H9 (cell line): ENCODE data around the gene SLC25A19. TPM values are rescaled to one million over a fixed set of nuclear protein-coding genes. Genes with fewer than 3 reads are reported as not detected.

Experiments
- DNase-seq: peaks from one replicate; pipeline ENCODE4 v3.0.0-alpha.2; 2017
- H2AFZ ChIP-seq: one replicate; pipeline ENCODE4 v1.6.1; 2013; ENCODE audit warnings: mild to moderate bottlenecking, low read length, control low read depth, moderate library complexity
- H2AK5ac ChIP-seq: 2 replicates; pipeline ENCODE4 v1.6.1; 2013; ENCODE audit warnings: low read length, control low read depth, mixed read lengths; ENCODE audit not compliant: insufficient read length
- H2BK120ac ChIP-seq: one replicate; pipeline ENCODE4 v1.6.1; 2013; ENCODE audit warnings: low read depth, mild to moderate bottlenecking, low read length, control low read depth, inconsistent platforms; ENCODE audit not compliant: poor library complexity, severe bottlenecking
- H2BK12ac ChIP-seq: 2 replicates; pipeline ENCODE4 v1.6.1; 2013; ENCODE audit warnings: low read length, control low read depth, mixed read lengths, low read depth; ENCODE audit not compliant: insufficient read length
- H2BK15ac ChIP-seq: 2 replicates; pipeline ENCODE4 v1.6.1; 2013; ENCODE audit warnings: low read depth, low read length, control low read depth
- H2BK20ac ChIP-seq: one replicate; pipeline ENCODE4 v1.6.1; 2013; ENCODE audit warnings: low read depth, mild to moderate bottlenecking, low read length, control low read depth, inconsistent platforms; ENCODE audit not compliant: poor library complexity, severe bottlenecking
- H2BK5ac ChIP-seq: 2 replicates; pipeline ENCODE4 v1.6.1; 2013; ENCODE audit warnings: low read length, control low read depth, mixed read lengths; ENCODE audit not compliant: insufficient read length
- H3K14ac ChIP-seq: 2 replicates; pipeline ENCODE4 v1.6.1; 2013; ENCODE audit warnings: low read length, control low read depth; ENCODE audit not compliant: insufficient read depth
- H3K18ac ChIP-seq: 2 replicates; pipeline ENCODE4 v1.6.1; 2013; ENCODE audit warnings: low read depth, mild to moderate bottlenecking, mixed read lengths, low read length, control low read depth; ENCODE audit not compliant: insufficient read length
- H3K23ac ChIP-seq: 2 replicates; pipeline ENCODE4 v1.6.1; 2013; ENCODE audit warnings: low read length, control low read depth, mixed read lengths, low read depth; ENCODE audit not compliant: insufficient read length
- H3K23me2 ChIP-seq: 2 replicates; pipeline ENCODE4 v1.6.1; 2013; ENCODE audit warnings: low read depth, mild to moderate bottlenecking, mixed read lengths, low read length, control low read depth; ENCODE audit not compliant: insufficient read length, poor library complexity, severe bottlenecking
- H3K27ac ChIP-seq: 2 replicates; pipeline ENCODE4 v1.5.1; 2013; ENCODE audit warnings: low read length, control low read depth, mixed read lengths, low read depth; ENCODE audit not compliant: insufficient read length
- H3K27me3 ChIP-seq: 2 replicates; pipeline ENCODE4 v1.6.1; 2013; ENCODE audit warnings: low read length, control low read depth, inconsistent platforms; ENCODE audit not compliant: insufficient read depth
- H3K4ac ChIP-seq: 2 replicates; pipeline ENCODE4 v1.6.1; 2013; ENCODE audit warnings: low read depth, mild to moderate bottlenecking, control low read depth, inconsistent platforms, low read length, moderate library complexity
- H3K4me1 ChIP-seq: 2 replicates; pipeline ENCODE4 v1.6.1; 2013; ENCODE audit warnings: low read length, control low read depth, inconsistent platforms; ENCODE audit not compliant: insufficient read depth
- H3K4me2 ChIP-seq: 2 replicates; pipeline ENCODE4 v1.6.1; 2013; ENCODE audit warnings: low read length, control low read depth, mixed read lengths; ENCODE audit not compliant: insufficient read length, insufficient read depth
- H3K56ac ChIP-seq: 2 replicates; pipeline ENCODE4 v1.6.1; 2013; ENCODE audit warnings: low read depth, mild to moderate bottlenecking, mixed read lengths, low read length, control low read depth; ENCODE audit not compliant: insufficient read length
- H3K79me1 ChIP-seq: 2 replicates; pipeline ENCODE4 v1.6.1; 2013; ENCODE audit warnings: low read depth, mild to moderate bottlenecking, moderate library complexity, low read length, control low read depth, inconsistent platforms; ENCODE audit not compliant: insufficient read depth, poor library complexity, severe bottlenecking
- H3K79me2 ChIP-seq: 2 replicates; pipeline ENCODE4 v1.6.1; 2013; ENCODE audit warnings: low read length, control low read depth, inconsistent platforms; ENCODE audit not compliant: insufficient read depth
- H3K9ac ChIP-seq: 2 replicates; pipeline ENCODE4 v1.6.1; 2013; ENCODE audit warnings: low read length, control low read depth, mixed read lengths; ENCODE audit not compliant: insufficient read length; ENCODE audit errors: extremely low read depth
- H3K9me3 ChIP-seq: one replicate; pipeline ENCODE4 v1.6.1; 2013; ENCODE audit warnings: low read depth, low read length, inconsistent platforms; ENCODE audit not compliant: control insufficient read depth
- H3T11ph ChIP-seq: one replicate; pipeline ENCODE4 v1.6.1; 2013; ENCODE audit warnings: mild to moderate bottlenecking, low read length, control low read depth, inconsistent platforms
- H4K20me1 ChIP-seq: one replicate; pipeline ENCODE4 v1.6.1; 2013; ENCODE audit not compliant: control insufficient read depth, insufficient read length, insufficient read depth
- H4K5ac ChIP-seq: 2 replicates; pipeline ENCODE4 v1.6.1; 2013; ENCODE audit warnings: low read depth, mild to moderate bottlenecking, mixed read lengths, low read length, control low read depth; ENCODE audit not compliant: insufficient read length
- H4K8ac ChIP-seq: replicated peaks from 2 replicates; pipeline ENCODE4 v1.6.1; 2013; ENCODE audit warnings: low read length, control low read depth, mixed read lengths, low read depth; ENCODE audit not compliant: insufficient read length
- H4K91ac ChIP-seq: 2 replicates; pipeline ENCODE4 v1.6.1; 2013; ENCODE audit warnings: low read depth, mild to moderate bottlenecking, moderate library complexity, mixed read lengths, low read length, control low read depth; ENCODE audit not compliant: insufficient read length
- H3K27ac Mint-ChIP-seq, 3 experiments: 2 replicates in 2 of 3; 3 replicates in 1 of 3; pipeline ENCODE4 v1.8.0; 2020 to 2021; ENCODE audit warnings: mixed read lengths in 3 of 3, mild to moderate bottlenecking in 1 of 3, moderate library complexity in 1 of 3
- H3K27me3 Mint-ChIP-seq: 2 replicates; pipeline ENCODE4 v1.8.0; 2021; ENCODE audit warnings: low read depth, mild to moderate bottlenecking, moderate library complexity, mixed read lengths
- H3K36me3 Mint-ChIP-seq, 3 experiments: 2 replicates in 2 of 3; 3 replicates in 1 of 3; pipeline ENCODE4 v1.8.0; 2020 to 2021; ENCODE audit warnings: low read depth in 3 of 3, mixed read lengths in 3 of 3; ENCODE audit not compliant: insufficient read depth in 1 of 3
- H3K4me1 Mint-ChIP-seq, 2 experiments: 2 replicates each; pipeline ENCODE4 v1.8.0; 2020; ENCODE audit warnings: mixed read lengths in 2 of 2
- H3K4me3 Mint-ChIP-seq, 2 experiments: 2 replicates in 1 of 2; 3 replicates in 1 of 2; pipeline ENCODE4 v1.8.0; 2020 to 2021; ENCODE audit warnings: mild to moderate bottlenecking in 2 of 2, mixed read lengths in 2 of 2, moderate library complexity in 1 of 2
- H3K9me3 Mint-ChIP-seq, 2 experiments: 2 replicates in 1 of 2; 3 replicates in 1 of 2; pipeline ENCODE4 v1.8.0; 2020; ENCODE audit warnings: mild to moderate bottlenecking in 2 of 2, mixed read lengths in 2 of 2, moderate library complexity in 1 of 2
- CTCF ChIP-seq: fragments of 200-600 bp; sonication (generic); conservative IDR thresholded peaks from 3 replicates; pipeline ENCODE4 v1.8.0; 2021; ENCODE audit warnings: antibody characterized with exemption, mild to moderate bottlenecking
- WGBS: extraction: QIAGEN DNeasy Blood & Tissue Kit; methylation state at CpG from one replicate; pipeline ENCODE4 v1.1.7; 2013; ENCODE audit warnings: missing lambda C conversion rate, low lambda C conversion rate, mixed read lengths; ENCODE audit not compliant: insufficient read length; ENCODE audit errors: extremely low coverage; 5-methylcytosine and 5-hydroxymethylcytosine counted together
- total RNA-seq: library from RNA; stranded (reverse); gene quantifications from 2 replicates; pipeline ENCODE4 v1.2.1, GENCODE V29; 2021

The SLC25A19 gene
- total RNA-seq, 1 experiment from 2014 or later, result 24.2 TPM

- Mint-ChIP-seq H3K27me3 (no peaks in the 10 kb centered on the region), H3K36me3 (peaks cover 35 to 87% (median 82%) of the 10 kb centered on the region in 3 experiments; a peak in 6 of 7 replicates), H3K27ac (peak overlapping the region in 1 of 3 experiments; percentile 91; a peak in 1 of 7 replicates), H3K4me1 (peaks cover 8 to 15% of the 10 kb centered on the region in 2 experiments), H3K9me3 (no peaks in the 10 kb centered on the region), H3K4me3 (no peak overlapping the region)
- DNase-seq, result no peak
- H3K79me2 ChIP-seq, result no peaks in the 10 kb centered on the region
- H3K9me3 ChIP-seq, result no peaks in the 10 kb centered on the region
- no peak overlapping the region for H2BK20ac ChIP-seq
- H3K79me1 ChIP-seq, result no peaks in the 10 kb centered on the region
- H3K4me2 ChIP-seq, result no peak overlapping the region
- peaks cover 4% of the 10 kb centered on the region for H4K20me1 ChIP-seq
- no peak overlapping the region for H3K56ac ChIP-seq
- H3K23ac ChIP-seq, result no peak overlapping the region
- no peak overlapping the region for H3K27ac ChIP-seq
- no peaks in the 10 kb centered on the region for H3K23me2 ChIP-seq
- no peaks in the 10 kb centered on the region for H3K4me1 ChIP-seq
- no peak for TF ChIP-seq CTCF
- no peak overlapping the region for H3K9ac ChIP-seq
- H3K18ac ChIP-seq, result no peak overlapping the region
- H4K8ac ChIP-seq, result no peak overlapping the region
- no peak overlapping the region for H3T11ph ChIP-seq
- no CpG with 5 or more reads among the region's 12 CpGs for WGBS
- H2BK15ac ChIP-seq, result no peak overlapping the region
- H2AFZ ChIP-seq, result no peak overlapping the region
- H4K91ac ChIP-seq, result no peak overlapping the region
- no peak overlapping the region for H2AK5ac ChIP-seq
- no peak overlapping the region for H4K5ac ChIP-seq
- no peak overlapping the region for H3K14ac ChIP-seq
- H2BK120ac ChIP-seq, result no peak overlapping the region
- no peak overlapping the region for H3K4ac ChIP-seq
- H2BK12ac ChIP-seq, result no peak overlapping the region
- no peaks in the 10 kb centered on the region for H3K27me3 ChIP-seq
- H2BK5ac ChIP-seq, result no peak overlapping the region
Observed at GRCh38 chr17:75239214-75239613, 50.0 kb downstream of the SLC25A19 start.
